Measurements from ENCODE around the gene FAM180A.

Gene FAM180A

DNA sequence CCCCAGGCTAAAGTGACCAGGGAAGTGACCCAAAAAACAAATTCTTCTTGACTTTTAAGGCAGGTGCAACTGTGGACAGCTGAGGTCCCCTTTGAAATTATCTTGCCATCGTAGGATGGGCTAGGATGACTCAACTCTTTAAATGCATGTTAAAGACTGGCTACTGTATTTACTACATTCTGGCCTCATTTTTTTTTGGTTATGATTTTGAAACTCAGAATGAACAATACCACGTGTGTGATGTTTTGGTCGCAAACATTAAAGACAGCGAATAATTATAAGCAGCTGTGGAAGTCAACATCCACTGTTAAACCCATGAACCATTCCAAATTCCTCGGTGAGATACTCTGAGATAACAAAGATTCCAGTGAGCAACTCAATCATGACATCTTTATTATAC, 19.4 kb downstream of the FAM180A start:
- DNase-seq, result no peak
- Histone ChIP-seq H3K4me1 (ENCODE audit: control extremely low read depth in 1 of 4, control insufficient read depth in 4 of 4, insufficient read depth in 4 of 4, low read length in 3 of 4) (peaks cover 0 to 3% (median 1%) of the 10 kb centered on the region in 4 experiments), H3K4me3 (ENCODE audit: control insufficient read depth in 1 of 7, extremely low read depth in 1 of 7, insufficient read depth in 4 of 7, low read depth in 2 of 7, low read length in 6 of 7) (no peak overlapping the region), H3K27ac (ENCODE audit: insufficient read depth in 1 of 2, low read depth in 1 of 2, low read length in 2 of 2, poor library complexity in 1 of 2, severe bottlenecking in 2 of 2) (no peak overlapping the region), H3K27me3 (replicated peaks in 2 of 5; ENCODE audit: control insufficient read depth in 4 of 5, insufficient read depth in 5 of 5, low read length in 4 of 5) (no peaks in the 10 kb centered on the region), H3K9me3 (ENCODE audit: control extremely low read depth in 1 of 5, control insufficient read depth in 4 of 5, insufficient read depth in 2 of 5, low read depth in 1 of 5, low read length in 4 of 5) (no peaks in the 10 kb centered on the region), H3K36me3 (ENCODE audit: control insufficient read depth in 4 of 4, insufficient read depth in 4 of 4, low read length in 3 of 4) (no peaks in the 10 kb centered on the region)
- WGBS (ENCODE audit: insufficient coverage), result 97% methylated on average over 4 of the region's 5 CpGs
- POLR2A ChIA-PET, result no interaction called here
- CTCF ChIA-PET, result no interaction called here

DNA sequence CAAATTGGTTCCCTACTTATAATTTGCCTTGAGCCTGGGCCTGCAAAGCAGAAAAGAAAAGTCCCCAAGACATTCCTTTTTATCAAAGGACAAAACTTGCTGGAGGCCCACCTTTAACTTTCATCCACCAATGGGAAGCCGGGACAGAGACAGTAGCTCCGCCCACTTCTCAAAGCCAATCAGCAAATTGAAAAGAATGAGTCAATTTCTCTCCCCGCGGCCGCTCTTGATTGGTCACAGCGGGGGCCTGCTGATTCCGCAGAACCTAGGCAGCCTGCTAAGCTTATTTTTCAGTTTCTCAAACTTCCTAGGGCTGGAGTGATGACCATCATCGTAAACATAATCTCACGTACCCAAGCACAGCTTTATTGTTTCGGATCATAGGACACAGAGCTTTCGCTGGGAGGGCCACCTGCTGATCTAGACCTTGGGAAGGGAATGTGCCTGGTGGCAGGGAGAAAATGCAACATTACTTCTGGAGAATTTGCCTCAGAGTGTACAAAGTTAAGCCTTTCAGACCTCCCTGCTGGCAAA, 20.4 kb downstream of the FAM180A start, which contains the start of gene SLC13A4:
Gene SLC13A4, minus strand, starts transcription at position 51 of the 534 bp plus-strand sequence. CDS start 690 bp downstream, outside the sequence.
- Histone ChIP-seq H3K4me3 (ENCODE audit: control insufficient read depth in 1 of 7, extremely low read depth in 1 of 7, insufficient read depth in 4 of 7, low read depth in 2 of 7, low read length in 6 of 7) (no peak within 1 kb of the TSS), H3K27ac (ENCODE audit: insufficient read depth in 1 of 2, low read depth in 1 of 2, low read length in 2 of 2, poor library complexity in 1 of 2, severe bottlenecking in 2 of 2) (no peak within 1 kb of the TSS), H3K36me3 (ENCODE audit: control insufficient read depth in 4 of 4, insufficient read depth in 4 of 4, low read length in 3 of 4) (no peaks in the 10 kb centered on the region), H3K27me3 (replicated peaks in 2 of 5; ENCODE audit: control insufficient read depth in 4 of 5, insufficient read depth in 5 of 5, low read length in 4 of 5) (no peaks in the 10 kb centered on the region), H3K9me3 (ENCODE audit: control extremely low read depth in 1 of 5, control insufficient read depth in 4 of 5, insufficient read depth in 2 of 5, low read depth in 1 of 5, low read length in 4 of 5) (no peaks in the 10 kb centered on the region), H3K4me1 (ENCODE audit: control extremely low read depth in 1 of 4, control insufficient read depth in 4 of 4, insufficient read depth in 4 of 4, low read length in 3 of 4) (peaks cover 0 to 3% (median 1%) of the 10 kb centered on the region in 4 experiments)
- ChIA-PET POLR2A (interaction anchor here (0.6 kb wide), 2 partner anchors 486 to 653 kb away, joined by 3 read pairs; no protein-coding TSS in a partner anchor), CTCF (no interaction called here)
- WGBS (ENCODE audit: insufficient coverage), result 94% methylated on average over 11 of the region's 11 CpGs
- no peak for DNase-seq

DNA sequence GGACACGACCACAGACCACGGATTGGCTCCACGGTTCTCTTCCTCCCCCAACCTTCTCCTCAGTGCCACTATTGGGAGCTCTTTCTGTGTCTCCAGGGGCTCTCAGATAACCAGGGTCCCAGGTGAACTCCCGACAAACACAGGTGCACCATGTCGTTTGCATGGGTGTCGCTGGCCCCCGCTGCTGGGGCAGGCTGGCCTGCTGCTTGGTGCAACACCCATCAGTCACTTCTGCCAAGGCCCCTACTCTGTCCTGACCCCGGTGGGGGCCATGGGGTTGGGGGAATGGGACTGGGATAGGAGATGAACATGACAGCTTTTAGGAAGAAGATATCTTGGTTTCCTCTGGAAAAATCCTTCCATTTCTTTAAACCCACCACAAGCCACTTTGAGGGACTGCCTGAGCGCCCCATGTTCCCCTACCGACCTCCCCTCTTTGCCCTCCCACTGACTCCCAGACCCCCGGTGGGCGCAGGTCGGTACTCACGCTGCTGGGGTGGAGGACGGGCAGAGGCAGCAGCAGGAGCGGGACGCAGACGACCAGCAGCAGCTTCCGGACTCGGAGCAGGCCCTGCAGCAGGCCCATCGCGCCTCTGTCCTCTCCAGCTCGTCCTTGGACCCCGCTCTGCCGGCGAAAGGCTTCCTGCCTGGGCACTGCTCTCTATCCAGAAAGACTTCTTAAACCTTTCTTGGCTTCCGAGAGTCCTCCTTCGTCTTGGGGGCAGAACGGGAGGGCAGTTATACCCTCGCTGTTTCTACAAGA, 21.5 kb downstream of the FAM180A start:
- no peaks in the 10 kb centered on the region for H3K27me3 ChIP-seq (replicated peaks in 2 of 5; ENCODE audit: control insufficient read depth in 4 of 5, insufficient read depth in 5 of 5, low read length in 4 of 5)
- DNase-seq, result no peak
- no peaks in the 10 kb centered on the region for H3K9me3 ChIP-seq (ENCODE audit: control extremely low read depth in 1 of 5, control insufficient read depth in 4 of 5, insufficient read depth in 2 of 5, low read depth in 1 of 5, low read length in 4 of 5)
- ChIA-PET CTCF (interaction anchor here (1.1 kb wide), 1 partner anchor 1863 kb away, joined by 3 read pairs; no protein-coding TSS in a partner anchor), POLR2A (no interaction called here)
- no peaks in the 10 kb centered on the region for H3K36me3 ChIP-seq (ENCODE audit: control insufficient read depth in 4 of 4, insufficient read depth in 4 of 4, low read length in 3 of 4)
- no peak overlapping the region for H3K27ac ChIP-seq (ENCODE audit: insufficient read depth in 1 of 2, low read depth in 1 of 2, low read length in 2 of 2, poor library complexity in 1 of 2, severe bottlenecking in 2 of 2)
- no peak overlapping the region for H3K4me3 ChIP-seq (ENCODE audit: control insufficient read depth in 1 of 7, extremely low read depth in 1 of 7, insufficient read depth in 4 of 7, low read depth in 2 of 7, low read length in 6 of 7)
- peaks cover 0 to 3% (median 1%) of the 10 kb centered on the region in 4 experiments for H3K4me1 ChIP-seq (ENCODE audit: control extremely low read depth in 1 of 4, control insufficient read depth in 4 of 4, insufficient read depth in 4 of 4, low read length in 3 of 4)
- WGBS (ENCODE audit: insufficient coverage), result 96% methylated on average over 28 of the region's 30 CpGs

DNA sequence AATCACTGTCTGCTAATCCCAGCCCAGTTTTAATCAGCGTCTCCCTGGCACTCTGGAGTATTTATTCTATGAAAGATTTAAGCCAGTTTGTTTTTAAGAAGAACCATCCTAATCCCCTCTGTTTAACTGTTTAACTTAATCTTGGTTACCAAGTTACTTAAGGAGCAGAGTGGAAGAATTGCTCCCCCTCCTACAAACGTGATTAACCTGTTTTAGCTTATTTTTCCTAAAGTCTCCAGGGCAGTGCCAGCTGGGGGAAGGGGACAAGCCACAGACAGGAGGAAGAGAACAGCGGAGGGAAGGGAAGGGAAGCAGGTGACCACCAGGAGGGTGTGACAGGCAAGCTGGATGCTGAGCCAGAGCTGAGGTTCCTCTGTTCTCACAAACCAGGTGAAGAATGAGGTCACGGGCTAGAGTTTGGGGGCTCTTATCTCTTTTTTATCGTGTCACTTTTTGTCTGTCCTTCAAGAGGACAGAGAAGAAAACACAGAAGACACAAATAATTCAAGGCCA, 22.3 kb downstream of the FAM180A start:
- Histone ChIP-seq H3K36me3 (ENCODE audit: control insufficient read depth in 4 of 4, insufficient read depth in 4 of 4, low read length in 3 of 4) (no peaks in the 10 kb centered on the region), H3K27ac (ENCODE audit: insufficient read depth in 1 of 2, low read depth in 1 of 2, low read length in 2 of 2, poor library complexity in 1 of 2, severe bottlenecking in 2 of 2) (no peak overlapping the region), H3K4me1 (ENCODE audit: control extremely low read depth in 1 of 4, control insufficient read depth in 4 of 4, insufficient read depth in 4 of 4, low read length in 3 of 4) (peaks cover 0 to 3% (median 1%) of the 10 kb centered on the region in 4 experiments), H3K9me3 (ENCODE audit: control extremely low read depth in 1 of 5, control insufficient read depth in 4 of 5, insufficient read depth in 2 of 5, low read depth in 1 of 5, low read length in 4 of 5) (no peaks in the 10 kb centered on the region), H3K27me3 (replicated peaks in 2 of 5; ENCODE audit: control insufficient read depth in 4 of 5, insufficient read depth in 5 of 5, low read length in 4 of 5) (no peaks in the 10 kb centered on the region), H3K4me3 (ENCODE audit: control insufficient read depth in 1 of 7, extremely low read depth in 1 of 7, insufficient read depth in 4 of 7, low read depth in 2 of 7, low read length in 6 of 7) (no peak overlapping the region)
- WGBS (ENCODE audit: insufficient coverage), result 39% methylated on average over 3 of the region's 5 CpGs
- ChIA-PET POLR2A (no interaction called here), CTCF (interaction anchor here (1.1 kb wide), 1 partner anchor 1864 kb away, joined by 3 read pairs; no protein-coding TSS in a partner anchor)
- DNase-seq, result no peak

- DNase-seq, result no peak
- ChIA-PET CTCF (no interaction called here), POLR2A (no interaction called here)
- Histone ChIP-seq H3K27me3 (replicated peaks in 2 of 5; ENCODE audit: control insufficient read depth in 4 of 5, insufficient read depth in 5 of 5, low read length in 4 of 5) (no peaks in the 10 kb centered on the region), H3K4me1 (ENCODE audit: control extremely low read depth in 1 of 4, control insufficient read depth in 4 of 4, insufficient read depth in 4 of 4, low read length in 3 of 4) (peaks cover 0 to 3% (median 1%) of the 10 kb centered on the region in 4 experiments), H3K4me3 (ENCODE audit: control insufficient read depth in 1 of 7, extremely low read depth in 1 of 7, insufficient read depth in 4 of 7, low read depth in 2 of 7, low read length in 6 of 7) (no peak overlapping the region), H3K27ac (ENCODE audit: insufficient read depth in 1 of 2, low read depth in 1 of 2, low read length in 2 of 2, poor library complexity in 1 of 2, severe bottlenecking in 2 of 2) (no peak overlapping the region), H3K36me3 (ENCODE audit: control insufficient read depth in 4 of 4, insufficient read depth in 4 of 4, low read length in 3 of 4) (no peaks in the 10 kb centered on the region), H3K9me3 (ENCODE audit: control extremely low read depth in 1 of 5, control insufficient read depth in 4 of 5, insufficient read depth in 2 of 5, low read depth in 1 of 5, low read length in 4 of 5) (no peaks in the 10 kb centered on the region)
- 88% methylated on average over 7 of the region's 7 CpGs for WGBS (ENCODE audit: insufficient coverage)
These were observed 25.2 kb downstream of the FAM180A start for GRCh38 chr7:135723411-135723810.

DNA sequence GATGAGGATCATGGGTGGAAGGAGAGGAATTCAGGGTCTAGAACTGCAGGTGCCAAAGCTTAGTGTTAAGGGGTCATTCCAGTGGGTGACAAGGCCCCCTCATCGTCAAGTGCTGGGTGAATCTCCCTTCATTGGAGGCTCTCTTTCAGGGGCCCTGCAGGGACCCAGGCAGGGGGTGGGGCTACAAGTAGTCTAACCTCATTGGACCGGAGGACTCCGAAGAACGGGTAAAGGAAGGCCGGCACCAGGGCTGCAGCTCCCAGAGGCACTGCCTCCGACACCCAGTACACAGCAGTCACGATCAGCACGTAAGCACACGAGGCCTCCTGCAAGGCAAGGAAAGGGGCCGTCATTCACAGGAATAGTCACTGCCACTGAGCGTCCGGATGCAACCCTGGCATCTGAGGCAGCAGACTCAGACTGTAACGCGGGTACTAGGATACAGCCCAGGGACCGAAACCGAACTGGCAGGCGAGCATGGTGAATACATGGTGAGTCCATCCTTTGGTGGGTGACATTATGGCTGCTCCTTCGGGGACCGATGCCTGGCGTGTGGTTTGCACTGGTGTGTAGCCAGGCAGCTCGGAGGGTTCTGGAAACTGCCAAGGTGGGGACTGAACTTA, 27.3 kb downstream of the FAM180A start:
- ChIA-PET POLR2A (no interaction called here), CTCF (no interaction called here)
- H3K4me1 ChIP-seq (ENCODE audit: control extremely low read depth in 1 of 4, control insufficient read depth in 4 of 4, insufficient read depth in 4 of 4, low read length in 3 of 4), result peaks cover 0 to under 1% (median 0%) of the 10 kb centered on the region in 4 experiments
- 94% methylated on average over 17 of the region's 21 CpGs for WGBS (ENCODE audit: insufficient coverage)
- H3K4me3 ChIP-seq (ENCODE audit: control insufficient read depth in 1 of 7, extremely low read depth in 1 of 7, insufficient read depth in 4 of 7, low read depth in 2 of 7, low read length in 6 of 7), result no peak overlapping the region
- no peak for DNase-seq
- no peaks in the 10 kb centered on the region for H3K27me3 ChIP-seq (replicated peaks in 2 of 5; ENCODE audit: control insufficient read depth in 4 of 5, insufficient read depth in 5 of 5, low read length in 4 of 5)
- no peaks in the 10 kb centered on the region for H3K36me3 ChIP-seq (ENCODE audit: control insufficient read depth in 4 of 4, insufficient read depth in 4 of 4, low read length in 3 of 4)
- H3K27ac ChIP-seq (ENCODE audit: insufficient read depth in 1 of 2, low read depth in 1 of 2, low read length in 2 of 2, poor library complexity in 1 of 2, severe bottlenecking in 2 of 2), result no peak overlapping the region
- H3K9me3 ChIP-seq (ENCODE audit: control extremely low read depth in 1 of 5, control insufficient read depth in 4 of 5, insufficient read depth in 2 of 5, low read depth in 1 of 5, low read length in 4 of 5), result no peaks in the 10 kb centered on the region

All from common myeloid progenitor, CD34-positive (primary cell).